Endothelial cell of umbilical vein (primary cell): Measurements from ENCODE around the gene TMPRSS5. TPM values are rescaled to one million over a fixed set of nuclear protein-coding genes. Genes with fewer than 3 reads are reported as not detected.

Source experiments
- BruUV-seq: library from RNA; stranded (reverse); fragments of 400-500 nt; replicated peaks from 2 replicates; lab custom pipeline; 2021; lab: Mats Ljungman, UMichigan
- CTCF ChIA-PET: fragments of 300-600, 350-600 bp; sonication (Branson Sonifier 250); formaldehyde crosslinking; loops from one replicate; lab custom pipeline; 2021; ENCODE audit warnings: antibody characterized with exemption, inconsistent platforms; lab: Charles Lee
- POLR2A ChIA-PET: fragments of 300-600, 350-600 bp; sonication (Branson Sonifier 250); formaldehyde crosslinking; loops from one replicate; lab custom pipeline; 2021; ENCODE audit warnings: antibody characterized with exemption, inconsistent platforms; lab: Charles Lee
- DNase-seq: peaks from one replicate; pipeline ENCODE4 v3.0.0-alpha.2; 2011; ENCODE audit warnings: low read depth, low spot score
- FAIRE-seq: peaks from 2 replicates; lab custom pipeline; 2011; peaks lifted over from hg19 to GRCh38; lab: Jason Lieb, UNC
- H2AFZ ChIP-seq: 2 replicates; pipeline ENCODE4 v1.6.0; 2012; ENCODE audit warnings: low read depth, low read length, control low read depth, inconsistent platforms
- H3K27ac ChIP-seq: 2 replicates; pipeline ENCODE4 v1.5.1; 2011; ENCODE audit warnings: low read depth, mild to moderate bottlenecking, control low read depth, low read length, moderate library complexity; ENCODE audit not compliant: insufficient read depth
- H3K27me3 ChIP-seq, 2 experiments: 2 replicates each; pipeline versions ENCODE4 v1.6.0 to v1.6.1; 2011; ENCODE audit warnings: low read length in 2 of 2, mixed read lengths in 1 of 2; ENCODE audit not compliant: control insufficient read depth in 2 of 2, insufficient read depth in 2 of 2
- H3K36me3 ChIP-seq, 2 experiments: 2 replicates in 1 of 2; 3 replicates in 1 of 2; pipeline ENCODE4 v1.5.1; 2011; ENCODE audit warnings: low read length in 2 of 2, mild to moderate bottlenecking in 1 of 2, moderate library complexity in 1 of 2; ENCODE audit not compliant: control insufficient read depth in 2 of 2, insufficient read depth in 2 of 2; ENCODE audit errors: extremely low read depth in 1 of 2
- H3K4me1 ChIP-seq: 3 replicates; pipeline ENCODE4 v1.5.1; 2011; ENCODE audit warnings: mild to moderate bottlenecking, low read length; ENCODE audit not compliant: control insufficient read depth, insufficient read depth; ENCODE audit errors: extremely low read depth
- H3K4me2 ChIP-seq: 2 replicates; pipeline ENCODE4 v1.6.1; 2011; ENCODE audit warnings: low read length, control low read depth, mixed read lengths; ENCODE audit not compliant: insufficient read depth
- H3K4me3 ChIP-seq, 3 experiments: fragments of 200-600 bp in 1 of 3; sonication (generic), shearing (Covaris generic) in 1 of 3; replicated peaks in 1 of 3; 2 replicates each; pipeline ENCODE4 v1.5.1; 2011 to 2016; ENCODE audit warnings: control low read depth in 3 of 3, low read length in 3 of 3, mild to moderate bottlenecking in 2 of 3, inconsistent platforms in 1 of 3, low read depth in 1 of 3, moderate library complexity in 1 of 3; ENCODE audit not compliant: insufficient read depth in 1 of 3
- H3K79me2 ChIP-seq: 2 replicates; pipeline ENCODE4 v1.6.0; 2012; ENCODE audit warnings: low read length, inconsistent platforms; ENCODE audit not compliant: control insufficient read depth, insufficient read depth
- H3K9ac ChIP-seq: replicated peaks from 2 replicates; pipeline ENCODE3; 2011; ENCODE audit warnings: low read length, control low read depth; ENCODE audit not compliant: insufficient read depth; ENCODE audit errors: extremely low read depth
- H3K9me1 ChIP-seq: replicated peaks from 3 replicates; pipeline ENCODE4 v1.6.0; 2011; ENCODE audit warnings: mild to moderate bottlenecking, low read length; ENCODE audit not compliant: control insufficient read depth, insufficient read depth; ENCODE audit errors: extremely low read depth
- H3K9me3 ChIP-seq: replicated peaks from 2 replicates; pipeline ENCODE4 v1.5.1; 2012; ENCODE audit warnings: low read length, inconsistent platforms; ENCODE audit not compliant: control insufficient read depth, insufficient read depth
- H4K20me1 ChIP-seq: replicated peaks from 2 replicates; pipeline ENCODE3; 2011; ENCODE audit warnings: mild to moderate bottlenecking, low read length; ENCODE audit not compliant: control insufficient read depth, insufficient read depth; ENCODE audit errors: extremely low read depth
- CTCF ChIP-seq, 2 donors: IDR thresholded peaks; 1 replicate in 1 of 2; 2 replicates in 1 of 2; pipeline ENCODE4 v1.5.1; 2011; ENCODE audit warnings: low read length in 2 of 2, mild to moderate bottlenecking in 2 of 2, moderate library complexity in 2 of 2, control low read depth in 1 of 2, inconsistent platforms in 1 of 2, low read depth in 1 of 2; ENCODE audit not compliant: insufficient read depth in 1 of 2; ENCODE audit errors: extremely low read depth in 1 of 2
- EZH2 ChIP-seq: IDR thresholded peaks from 2 replicates; pipeline ENCODE4 v1.6.1; 2012; ENCODE audit warnings: borderline replicate concordance, low read depth, mild to moderate bottlenecking, moderate library complexity, low read length, inconsistent platforms; ENCODE audit not compliant: severe bottlenecking
- FOS ChIP-seq: IDR thresholded peaks from 2 replicates; pipeline ENCODE4 v1.6.1; 2011; ENCODE audit warnings: mild to moderate bottlenecking, low read length, moderate library complexity, borderline replicate concordance; ENCODE audit not compliant: insufficient read depth
- GATA2 ChIP-seq: IDR thresholded peaks from 2 replicates; pipeline ENCODE4 v1.7.0; 2011; ENCODE audit warnings: low read depth, mild to moderate bottlenecking, moderate library complexity, mixed read lengths, low read length; ENCODE audit not compliant: insufficient read length, insufficient read depth
- JUN ChIP-seq: IDR thresholded peaks from 2 replicates; pipeline ENCODE4 v1.6.1; 2011; ENCODE audit warnings: borderline replicate concordance, low read depth; ENCODE audit not compliant: insufficient read length, insufficient read depth
- MAX ChIP-seq: IDR thresholded peaks from 2 replicates; pipeline ENCODE4 v1.6.1; 2011; ENCODE audit not compliant: insufficient read depth, insufficient read length
- MYC ChIP-seq: IDR thresholded peaks from one replicate; pipeline ENCODE4 v1.6.1; 2011; ENCODE audit warnings: mild to moderate bottlenecking, low read depth, low read length
- POLR2A ChIP-seq: IDR thresholded peaks from 2 replicates; pipeline ENCODE4 v1.6.1; 2012; ENCODE audit warnings: low read depth, mild to moderate bottlenecking, control low read depth, low read length
- POLR2AphosphoS5 ChIP-seq: IDR thresholded peaks from 2 replicates; pipeline ENCODE4 v1.6.1; 2012; ENCODE audit warnings: low read depth, mild to moderate bottlenecking, control low read depth, low read length, moderate library complexity; ENCODE audit not compliant: insufficient read depth
- dilution Hi-C: fragments of 300-500 bp; cut with MboI; formaldehyde crosslinking; loops from one replicate; pipeline ENCODE4 v1.15.0; 2019; ENCODE audit warnings: low sequenced_read_pairs; ENCODE audit not compliant: extremely low pct_ligation_motif_present
- intact Hi-C: fragments of 100-400 bp; cut with micrococcal nuclease; formaldehyde crosslinking; loops from one replicate; pipeline ENCODE4 v1.10.0; 2022
- polyA plus RNA-seq, 4 experiments: library from polyadenylated mRNA; depleted of rRNA in 3 of 4; stranded (reverse) in 3 of 4; unstranded in 1 of 4; fragments of >200 nt; gene quantifications; 2 replicates each; pipeline versions ENCODE4 v1.2.1 to v1.2.3, GENCODE V29; 2011 to 2012; ENCODE audit warnings: missing spikeins in 1 of 4
- total RNA-seq: library from RNA; stranded (reverse); gene quantifications from 2 replicates; pipeline ENCODE4 v1.2.3, GENCODE V29; 2021

The TMPRSS5 gene
- total and polyA plus RNA-seq, 2 donors (not counting 3 experiments of a cell fraction or from before 2014, with no cell fraction given) = 0.40 to 0.64 TPM

- Histone ChIP-seq H3K9ac (no peak overlapping the region), H2AFZ (no peak overlapping the region), H3K9me3 (no peaks in the 10 kb centered on the region), H3K4me2 (no peak overlapping the region), H3K36me3 (no peaks in the 10 kb centered on the region), H3K4me3 (no peak overlapping the region), H3K9me1 (no peaks in the 10 kb centered on the region), H3K4me1 (no peaks in the 10 kb centered on the region), H3K27ac (no peak overlapping the region), H4K20me1 (no peaks in the 10 kb centered on the region), H3K27me3 (no peaks in the 10 kb centered on the region), H3K79me2 (no peaks in the 10 kb centered on the region)
- dilution Hi-C loops = no loop called here
- intact Hi-C loops = no loop called here
- ChIA-PET CTCF (no interaction called here), POLR2A (no interaction called here)
- TF ChIP-seq JUN (no peak), CTCF (IDR thresholded peaks at IDR 0.05; ENCODE audit: extremely low read depth in 1 of 2, insufficient read depth in 1 of 2, low read depth in 1 of 2, low read length in 2 of 2) (no peak), FOS (no peak), MAX (no peak), GATA2 (no peak), EZH2 (no peak), POLR2A (no peak), MYC (no peak), POLR2AphosphoS5 (no peak)
- BruUV-seq = no TSS peak
- FAIRE-seq (no peak), DNase-seq (no peak)
Measured at GRCh38 chr11:113666584-113666983, 39.5 kb downstream of the TMPRSS5 start.
